GM12878 (cell line): ENCODE data around the gene HOXD9. TPM values are rescaled to one million over a fixed set of nuclear protein-coding genes. Genes with fewer than 3 reads are reported as not detected.

Source experiments
- CHD1 ChIP-seq: IDR thresholded peaks from 2 replicates; pipeline ENCODE4 v1.6.1; 2012; ENCODE audit warnings: low read depth, low read length, improper control_type of control experiment
- CUX1 ChIP-seq: IDR thresholded peaks from 2 replicates; pipeline ENCODE4 v1.6.1; 2012; ENCODE audit warnings: improper control_type of control experiment, low read depth, low read length; ENCODE audit not compliant: insufficient replicate concordance
- MTA2 ChIP-seq: fragments of 450-650 bp; IDR thresholded peaks from 2 replicates; pipeline ENCODE4 v1.6.1; 2016; ENCODE audit warnings: low read depth, mild to moderate bottlenecking, moderate library complexity
- MYC ChIP-seq: IDR thresholded peaks from 2 replicates; pipeline ENCODE4 v1.6.1; 2011; ENCODE audit warnings: mild to moderate bottlenecking, low read length, moderate library complexity, inconsistent platforms; ENCODE audit not compliant: insufficient read depth, insufficient replicate concordance, insufficient read length, severe bottlenecking
- PAX8 ChIP-seq: fragments of 450-650 bp; IDR thresholded peaks from 2 replicates; pipeline ENCODE4 v1.6.1; 2017; ENCODE audit warnings: mild to moderate bottlenecking, moderate library complexity
- SUPT20H ChIP-seq: IDR thresholded peaks from 2 replicates; pipeline ENCODE4 v1.6.1; 2011; ENCODE audit warnings: low read depth, mild to moderate bottlenecking, low read length, moderate library complexity, borderline replicate concordance; ENCODE audit not compliant: control insufficient read depth
- ZNF687 ChIP-seq: fragments of 450-650 bp; IDR thresholded peaks from 2 replicates; pipeline ENCODE4 v1.6.1; 2017; ENCODE audit warnings: mild to moderate bottlenecking, moderate library complexity
- ZSCAN29 ChIP-seq: fragments of 450-650 bp; IDR thresholded peaks from 2 replicates; pipeline ENCODE4 v1.6.1; 2017; ENCODE audit warnings: mild to moderate bottlenecking, moderate library complexity
- polyA plus RNA-seq, 11 experiments: library from polyadenylated mRNA; depleted of rRNA in 4 of 11; unstranded in 6 of 11; stranded (reverse) in 5 of 11; fragments of >200 nt; fragmentation: Nextera tagmentation in 4 of 11; fragmentation: Illumina TruSeq in 1 of 11; extraction: Ambion mirVana in 4 of 11; extraction: Trizol in 1 of 11; gene quantifications; 1 replicate in 1 of 11; 2 replicates in 10 of 11; pipeline versions ENCODE4 v1.2.1 to v1.2.3, GENCODE V29; 2011 to 2016; ENCODE audit warnings: inconsistent platforms in 2 of 11, missing spikeins in 2 of 11, low read depth in 1 of 11
- total RNA-seq, 4 experiments: library from RNA; depleted of rRNA in 3 of 4; stranded (reverse); fragments of >200 nt in 3 of 4; fragmentation: Illumina TruSeq in 1 of 4; extraction: Trizol in 1 of 4; gene quantifications; 2 replicates each; pipeline versions ENCODE4 v1.2.1 to v1.2.3, GENCODE V29; 2013 to 2021

HOXD9 gene
- total and polyA plus RNA-seq, 10 of the 15 experiments (the other 5 are each of a cell fraction or from before 2014, with no cell fraction given): not detected

GRCh38 chr2:176146645-176147044, 24.1 kb downstream of the HOXD9 start (continued):
- no peak for TF ChIP-seq ZNF687
- no peak for TF ChIP-seq SUPT20H
- TF ChIP-seq CUX1: no peak
- no peak for TF ChIP-seq PAX8
- no peak for TF ChIP-seq CHD1
- TF ChIP-seq MYC: no peak
- no peak for TF ChIP-seq MTA2
- TF ChIP-seq ZSCAN29: no peak
- TF ChIP-seq, all 136 proteins: peak for 0
